GM12892 (cell line): ENCODE measurements around the gene NPBWR2.

Source experiments
- POLR2A ChIP-seq: IDR thresholded peaks from 2 replicates; pipeline ENCODE4 v1.6.1; 2011; ENCODE audit warnings: low read depth, low read length, control low read depth
- POLR2AphosphoS5 ChIP-seq: IDR thresholded peaks from 2 replicates; pipeline ENCODE4 v1.6.1; 2011; ENCODE audit warnings: low read depth, low read length, control low read depth
- TAF1 ChIP-seq: IDR thresholded peaks from 2 replicates; pipeline ENCODE4 v1.6.1; 2011; ENCODE audit warnings: low read depth, mild to moderate bottlenecking, control low read depth, low read length, borderline replicate concordance

DNA sequence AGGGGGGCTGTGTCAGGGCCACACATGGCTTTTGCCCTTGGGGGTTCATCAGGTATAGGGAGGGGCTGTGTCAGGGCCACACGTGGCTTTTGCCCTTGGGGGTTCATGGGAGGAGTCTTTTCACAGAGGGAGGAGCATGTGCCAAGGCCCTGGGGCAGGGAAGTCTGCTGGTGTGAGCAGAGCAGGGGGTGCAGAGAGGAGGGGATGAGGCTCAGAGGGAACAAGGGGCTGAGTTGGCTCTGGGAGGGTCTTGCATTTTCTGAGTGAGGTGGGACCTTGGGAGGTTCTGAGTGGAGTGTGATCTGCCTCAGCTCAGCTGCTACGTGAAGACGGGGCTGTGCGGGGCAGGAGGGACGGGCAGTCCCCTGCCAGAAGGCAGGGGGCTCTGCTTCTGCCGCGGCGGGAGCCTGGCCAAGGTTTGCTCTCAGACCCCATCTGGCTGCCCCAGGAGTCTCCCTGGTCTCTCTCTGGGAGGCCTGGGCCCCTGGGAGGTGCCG, 51.9 kb downstream of the NPBWR2 start:
- TF ChIP-seq POLR2AphosphoS5 (no peak), POLR2A (no peak), TAF1 (no peak)
